M059J (cell line): ENCODE results near the gene CUX1. TPM values are rescaled to one million over a fixed set of nuclear protein-coding genes. Genes with fewer than 3 reads are reported as not detected.
"Not testable (repeated sequence)": the region's sequence is repeated elsewhere in the genome, so short reads cannot be mapped to it uniquely, and the experiment has no call there.

Source experiments
- DNase-seq: peaks from one replicate; pipeline ENCODE4 v3.0.0-alpha.2; 2012; ENCODE audit warnings: low read depth
- total RNA-seq: library from RNA; depleted of rRNA; stranded (reverse); fragments of >200 nt; shearing (Covaris generic); gene quantifications from 2 replicates; pipeline ENCODE4 v1.2.3, GENCODE V29; 2014

Gene CUX1
- total RNA-seq, 1 experiment from 2014 or later = 51.9 TPM

DNA sequence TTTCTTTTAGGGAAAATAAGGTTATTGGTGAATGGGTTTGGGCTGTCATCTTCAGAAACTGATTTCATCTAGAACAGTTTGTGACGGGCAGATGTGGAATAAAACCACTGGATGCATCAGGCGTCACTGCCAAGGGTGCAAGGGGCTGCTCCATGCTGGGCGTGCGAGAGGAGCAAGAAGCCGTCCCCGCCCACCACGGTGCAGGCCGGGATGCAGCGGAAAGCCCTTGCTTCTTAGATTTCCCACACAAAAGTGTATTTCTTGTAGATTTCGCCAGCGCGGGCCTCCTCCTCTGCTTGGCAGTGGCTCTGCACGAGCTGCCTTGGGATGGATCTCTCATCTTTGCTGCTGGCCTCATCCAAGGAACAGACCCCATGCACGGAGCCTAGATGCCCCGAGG is 189.3 kb downstream of the CUX1 start:
- DNase-seq = no peak

GRCh38 chr7:102008535-102009262 is 191.3 kb downstream of the CUX1 start:
- DNase-seq = no peak

DNA sequence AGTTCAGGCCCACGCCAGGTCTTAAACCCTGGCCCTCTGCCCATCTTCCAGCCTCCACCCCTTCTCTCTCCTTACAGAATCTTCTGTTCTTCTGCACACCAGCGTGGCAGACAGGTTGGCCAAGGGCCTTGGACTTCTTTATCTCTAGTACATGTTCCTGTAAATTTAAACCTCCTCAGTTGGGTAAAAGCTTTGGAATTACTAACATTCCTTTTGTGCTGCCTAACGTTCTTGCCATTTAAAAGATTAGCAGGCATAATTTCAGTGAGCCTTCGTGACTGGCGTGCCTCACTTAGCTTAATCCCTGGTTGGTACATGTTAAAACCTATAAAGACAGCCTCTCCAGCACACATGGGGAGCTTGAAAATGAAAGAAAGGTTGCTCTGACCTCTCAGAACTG is 192.2 kb downstream of the CUX1 start:
- DNase-seq = no peak

DNA sequence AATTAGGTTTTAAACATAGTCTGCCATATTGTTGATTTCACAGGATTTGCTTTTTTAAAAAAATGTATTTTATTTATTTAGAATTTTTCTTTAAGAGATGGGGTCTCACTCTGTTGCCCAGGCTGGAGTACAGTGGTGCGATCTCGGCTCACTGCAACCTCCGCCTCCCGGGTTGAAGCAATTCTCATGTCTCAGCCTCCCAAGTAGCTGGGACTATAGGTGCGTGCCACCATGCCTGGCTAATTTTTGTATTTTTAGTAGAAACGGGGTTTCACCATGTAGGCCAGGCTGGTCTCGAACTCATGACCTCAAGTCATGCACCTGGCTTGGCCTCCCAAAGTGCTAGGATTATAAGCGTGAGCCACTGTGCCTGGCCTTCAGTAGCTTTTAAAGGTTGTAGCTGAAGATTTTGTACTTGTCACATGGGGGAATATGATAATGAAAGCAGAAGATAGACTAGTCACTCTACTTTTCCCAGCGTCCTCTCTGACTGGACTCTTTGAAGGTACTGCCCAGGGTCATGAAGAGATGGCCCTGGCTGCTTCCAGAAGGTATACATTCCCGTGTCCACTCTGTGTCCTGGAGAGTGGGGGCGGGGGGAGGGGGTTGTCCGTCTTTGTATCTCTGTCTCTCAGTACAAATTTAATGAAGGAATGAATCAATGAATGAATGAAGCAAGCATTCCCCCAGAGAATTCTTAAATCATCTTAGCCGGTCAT is 194.8 kb downstream of the CUX1 start:
- not testable (repeated sequence) for DNase-seq

- DNase-seq = no peak
These were observed 195.6 kb downstream of the CUX1 start for GRCh38 chr7:102012941-102013461.

DNA sequence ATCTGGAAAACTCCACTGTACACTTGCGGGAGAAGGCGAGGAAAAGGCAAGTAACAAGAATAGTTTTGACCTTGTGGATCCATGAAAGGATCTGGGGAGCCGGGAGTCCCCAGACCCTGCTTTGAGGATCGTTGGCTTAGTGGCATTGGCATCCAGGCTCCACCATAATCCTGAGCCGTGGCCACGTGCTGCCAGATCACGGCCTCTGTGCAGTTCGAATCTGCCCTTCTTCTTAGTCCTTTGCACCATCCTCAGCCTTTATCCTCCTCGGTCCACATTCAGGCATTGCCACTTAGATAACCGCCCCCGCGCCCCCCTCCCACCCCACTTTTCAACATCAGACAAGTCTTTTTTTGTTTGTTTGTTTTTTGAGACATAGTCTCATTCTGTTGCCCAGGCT is 201.4 kb downstream of the CUX1 start:
- DNase-seq = no peak

DNA sequence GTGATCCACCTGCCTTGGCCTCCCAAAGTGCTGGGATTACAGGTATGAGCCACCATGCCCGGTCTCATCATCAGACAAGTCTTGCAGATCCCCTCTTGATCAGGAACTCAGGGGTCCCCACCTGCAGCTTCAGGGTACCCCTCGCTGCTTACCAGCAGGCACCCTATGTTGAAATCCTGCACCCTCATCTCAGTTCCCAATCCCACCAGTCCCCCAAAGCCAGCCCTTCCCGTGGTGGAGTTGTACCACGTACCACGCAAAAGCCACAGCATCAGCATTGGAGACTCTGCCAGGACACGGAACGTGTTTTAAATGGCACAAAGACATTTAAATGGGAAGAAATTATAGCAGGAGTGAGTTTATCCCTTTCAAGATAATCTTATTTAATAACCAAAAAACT is 202.0 kb downstream of the CUX1 start:
- DNase-seq = no peak

- DNase-seq = no peak
These were observed 204.6 kb downstream of the CUX1 start for GRCh38 chr7:102021841-102022618.

- DNase-seq = no peak
These were observed 206.8 kb downstream of the CUX1 start for GRCh38 chr7:102024005-102024768.

DNA sequence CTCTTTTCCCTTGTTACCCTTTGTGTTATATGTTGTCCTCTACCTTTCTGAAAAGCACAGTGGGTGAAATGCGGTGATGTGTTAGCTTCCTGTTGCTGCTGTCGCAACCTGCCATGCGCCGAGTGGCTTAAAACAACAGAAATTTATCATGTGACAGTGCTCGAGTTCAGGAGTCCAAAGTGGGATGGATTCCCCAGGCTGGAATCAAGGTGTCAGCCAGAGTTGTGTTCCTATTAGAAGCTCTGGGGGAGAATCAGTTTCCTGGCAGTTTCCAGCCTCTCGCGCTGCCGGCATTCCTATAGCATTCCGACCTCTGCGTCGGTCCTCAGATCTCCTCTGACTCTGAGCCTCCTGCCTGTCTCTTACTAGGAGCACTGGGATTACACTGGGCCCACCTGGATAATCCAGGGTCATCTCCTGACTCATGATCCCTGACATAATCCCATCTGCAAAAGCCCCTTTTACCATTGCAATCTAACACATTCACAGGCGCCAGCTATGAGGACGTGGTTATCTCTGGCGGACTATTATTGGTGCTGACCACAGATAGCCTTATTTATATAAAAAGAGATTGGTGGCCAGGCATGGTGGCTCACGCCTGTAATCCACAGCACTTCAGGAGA is 207.5 kb downstream of the CUX1 start:
- no peak for DNase-seq

GRCh38 chr7:102025777-102026176 is 208.4 kb downstream of the CUX1 start:
- not testable (repeated sequence) for DNase-seq

GRCh38 chr7:102028206-102028826 is 210.9 kb downstream of the CUX1 start:
- DNase-seq = no peak

- DNase-seq = no peak
These were observed 212.2 kb downstream of the CUX1 start for GRCh38 chr7:102029616-102030015.

GRCh38 chr7:102030696-102031095 is 213.3 kb downstream of the CUX1 start:
- DNase-seq = no peak

GRCh38 chr7:102036958-102037357 is 219.5 kb downstream of the CUX1 start:
- no peak for DNase-seq

- DNase-seq = no peak
These were observed 222.3 kb downstream of the CUX1 start for GRCh38 chr7:102039706-102040105.

DNA sequence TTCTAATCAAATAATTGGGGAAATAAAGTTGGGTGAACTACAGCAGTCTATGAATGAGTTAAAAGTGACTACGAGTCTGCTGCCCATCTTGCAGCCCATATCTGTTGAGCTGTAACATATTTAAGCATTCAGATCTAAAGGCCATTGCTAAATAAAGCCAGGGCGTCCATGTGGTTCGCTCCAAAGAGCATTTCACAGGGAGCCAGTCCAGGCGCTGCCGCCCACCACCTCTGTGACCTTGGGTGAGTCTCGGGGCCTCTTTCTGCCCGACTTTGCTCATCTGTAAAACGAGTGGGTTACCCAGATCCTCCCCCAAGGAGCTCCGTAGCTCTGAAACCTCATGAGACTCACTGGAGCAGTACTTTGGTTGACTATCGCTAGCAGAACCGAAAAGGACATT is 223.1 kb downstream of the CUX1 start:
- no peak for DNase-seq

DNA sequence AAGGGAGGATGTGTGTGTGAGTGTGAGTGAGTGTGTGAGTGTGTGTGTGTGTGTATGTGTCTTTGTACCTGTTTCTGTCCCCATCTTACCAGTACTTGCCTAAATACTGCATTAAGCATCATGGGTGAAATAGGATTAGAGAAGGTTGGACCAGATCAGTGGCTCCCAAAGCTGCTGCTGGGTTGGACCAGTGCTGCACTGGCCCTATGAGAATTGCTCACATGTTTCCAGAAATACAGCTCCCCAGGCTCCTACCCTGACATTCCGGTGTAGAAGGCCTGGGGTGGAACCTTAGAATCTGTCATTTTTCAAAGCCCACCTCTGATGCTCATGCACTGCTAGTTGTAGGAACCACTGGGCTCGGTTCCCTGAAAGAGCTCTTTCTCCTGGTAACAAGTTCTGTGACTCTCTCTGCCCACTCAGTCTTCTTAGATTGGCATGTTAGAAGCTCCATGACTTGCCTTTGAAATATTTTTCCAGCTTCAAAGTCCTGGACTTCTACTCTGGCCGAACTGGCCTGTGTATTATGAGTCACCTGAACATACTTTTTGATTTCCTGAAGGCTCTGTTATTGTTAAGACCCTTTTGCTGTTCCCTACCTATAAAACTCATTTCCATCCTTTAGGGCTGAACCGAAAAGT is 224.7 kb downstream of the CUX1 start:
- DNase-seq = peak; percentile 84

GRCh38 chr7:102042796-102043195 is 225.4 kb downstream of the CUX1 start:
- not testable (repeated sequence) for DNase-seq

GRCh38 chr7:102044641-102044983 is 227.2 kb downstream of the CUX1 start:
- no peak for DNase-seq
